ENCODE results near the gene TBC1D9B.

DNA sequence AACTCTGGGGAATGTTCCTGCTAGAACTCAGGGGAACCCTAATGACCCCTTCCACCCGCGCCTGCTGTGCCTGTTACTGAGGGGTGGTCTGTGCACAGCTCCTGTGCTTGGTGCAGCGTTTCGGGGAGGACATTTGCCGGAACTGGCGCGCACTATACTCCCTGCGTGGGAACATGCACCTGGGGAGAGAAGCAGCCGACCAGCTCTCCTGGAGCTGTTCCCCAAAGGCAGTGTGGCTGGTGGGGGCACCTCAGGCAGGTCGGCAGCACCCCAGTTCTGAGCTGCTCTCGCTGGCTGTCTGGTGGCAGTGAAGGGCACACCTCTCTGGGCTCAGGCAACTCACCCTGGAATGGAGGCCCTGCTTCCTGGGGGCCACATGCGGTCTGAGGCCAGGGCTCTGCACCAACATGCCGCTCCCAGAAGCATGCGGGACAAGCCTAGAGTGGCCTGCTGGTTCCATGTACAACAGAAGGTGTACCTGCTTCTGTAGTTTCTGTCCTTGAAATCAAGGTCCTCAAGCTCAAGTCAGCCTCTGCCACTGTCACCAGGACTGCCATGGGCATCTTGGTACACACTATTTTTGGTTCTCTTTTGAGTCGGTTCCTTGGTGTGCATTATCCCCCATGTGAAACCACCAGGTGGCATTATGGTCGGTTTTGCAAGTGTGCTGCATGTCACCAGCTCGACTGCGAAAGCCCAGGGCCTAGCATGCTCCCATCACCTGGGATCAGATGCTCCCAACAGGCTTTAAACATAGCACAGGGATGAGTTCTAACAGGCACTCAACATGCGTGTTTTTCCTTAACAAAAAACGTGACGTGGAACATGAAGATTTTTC is 41.2 kb downstream of the TBC1D9B start:
- TF ChIP-seq, protein P1, sequence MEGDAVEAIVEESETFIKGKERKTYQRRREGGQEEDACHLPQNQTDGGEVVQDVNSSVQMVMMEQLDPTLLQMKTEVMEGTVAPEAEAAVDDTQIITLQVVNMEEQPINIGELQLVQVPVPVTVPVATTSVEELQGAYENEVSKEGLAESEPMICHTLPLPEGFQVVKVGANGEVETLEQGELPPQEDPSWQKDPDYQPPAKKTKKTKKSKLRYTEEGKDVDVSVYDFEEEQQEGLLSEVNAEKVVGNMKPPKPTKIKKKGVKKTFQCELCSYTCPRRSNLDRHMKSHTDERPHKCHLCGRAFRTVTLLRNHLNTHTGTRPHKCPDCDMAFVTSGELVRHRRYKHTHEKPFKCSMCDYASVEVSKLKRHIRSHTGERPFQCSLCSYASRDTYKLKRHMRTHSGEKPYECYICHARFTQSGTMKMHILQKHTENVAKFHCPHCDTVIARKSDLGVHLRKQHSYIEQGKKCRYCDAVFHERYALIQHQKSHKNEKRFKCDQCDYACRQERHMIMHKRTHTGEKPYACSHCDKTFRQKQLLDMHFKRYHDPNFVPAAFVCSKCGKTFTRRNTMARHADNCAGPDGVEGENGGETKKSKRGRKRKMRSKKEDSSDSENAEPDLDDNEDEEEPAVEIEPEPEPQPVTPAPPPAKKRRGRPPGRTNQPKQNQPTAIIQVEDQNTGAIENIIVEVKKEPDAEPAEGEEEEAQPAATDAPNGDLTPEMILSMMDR (IDR thresholded peaks at IDR 0.05): no peak
- TF ChIP-seq POLR2A (IDR thresholded peaks at IDR 0.05): no peak

All from gastroesophageal sphincter (tissue), 3 donors.